IMR-90 (cell line): ENCODE measurements around the gene LSM7. TPM values are rescaled to one million over a fixed set of nuclear protein-coding genes. Genes with fewer than 3 reads are reported as not detected.
A peak's percentile ranks its signal among the peaks of the same experiment; 100 is the strongest.

ENCODE experiments used
- ATAC-seq: fragments of 200-7000 bp; cut with Tn5 transposase; 2 replicates; pipeline ENCODE4 v1.9.1; 2020; ENCODE audit warnings: low read depth, mild to moderate bottlenecking, moderate library complexity
- BruUV-seq: library from RNA; stranded (reverse); fragments of 400-500 nt; replicated peaks from 2 replicates; lab custom pipeline; 2021; lab: Mats Ljungman, UMichigan
- CTCF ChIA-PET: fragments of 300-600 bp; formaldehyde crosslinking; extraction: SDS; loops from one replicate; lab custom pipeline; 2021; ENCODE audit warnings: antibody characterized with exemption; lab: Yijun Ruan, JAX
- POLR2A ChIA-PET: fragments of 300-600 bp; sonication (Branson Sonifier 250); formaldehyde crosslinking; loops from one replicate; lab custom pipeline; 2022; ENCODE audit warnings: antibody characterized with exemption; ENCODE audit not compliant: unreplicated experiment; lab: Charles Lee
- DNase-seq: peaks from one replicate; pipeline ENCODE4 v3.0.0; 2013
- H2AFZ ChIP-seq: replicated peaks from 2 replicates; pipeline ENCODE3; 2013; ENCODE audit warnings: low read length, mild to moderate bottlenecking; ENCODE audit not compliant: poor library complexity
- H2AK5ac ChIP-seq: 2 replicates; pipeline ENCODE4 v1.6.1; 2013; ENCODE audit warnings: low read depth, low read length, inconsistent platforms
- H2AK9ac ChIP-seq: replicated peaks from 2 replicates; pipeline ENCODE3; 2013; ENCODE audit warnings: mild to moderate bottlenecking, low read depth, low read length, moderate library complexity; ENCODE audit not compliant: poor library complexity
- H2BK120ac ChIP-seq: 2 replicates; pipeline ENCODE4 v1.6.1; 2013; ENCODE audit warnings: low read depth, low read length, inconsistent platforms
- H2BK15ac ChIP-seq: 3 replicates; pipeline ENCODE4 v1.6.1; 2013; ENCODE audit warnings: low read depth, low read length, inconsistent platforms
- H2BK20ac ChIP-seq: 2 replicates; pipeline ENCODE4 v1.6.1; 2013; ENCODE audit warnings: low read depth, mild to moderate bottlenecking, inconsistent platforms, low read length, moderate library complexity
- H2BK5ac ChIP-seq: 2 replicates; pipeline ENCODE4 v1.6.1; 2013; ENCODE audit warnings: mild to moderate bottlenecking, low read depth, low read length, inconsistent platforms; ENCODE audit not compliant: poor library complexity, severe bottlenecking
- H3K14ac ChIP-seq: replicated peaks from 2 replicates; pipeline ENCODE4 v1.6.1; 2013; ENCODE audit warnings: low read depth, low read length, inconsistent platforms
- H3K18ac ChIP-seq: 2 replicates; pipeline ENCODE4 v1.6.1; 2013; ENCODE audit warnings: low read depth, low read length, control low read depth
- H3K23ac ChIP-seq: 2 replicates; pipeline ENCODE4 v1.6.1; 2013; ENCODE audit warnings: low read depth, low read length, inconsistent platforms
- H3K27ac ChIP-seq: 2 replicates; pipeline ENCODE4 v1.5.1; 2013; ENCODE audit warnings: mild to moderate bottlenecking, control low read depth, low read length; ENCODE audit not compliant: insufficient read depth
- H3K27me3 ChIP-seq: 2 replicates; pipeline ENCODE4 v1.6.1; 2013; ENCODE audit warnings: low read length; ENCODE audit not compliant: control insufficient read depth, insufficient read depth
- H3K36me3 ChIP-seq: 2 replicates; pipeline ENCODE4 v1.6.1; 2013; ENCODE audit warnings: low read length, mixed read lengths; ENCODE audit not compliant: control insufficient read depth, insufficient read depth
- H3K4ac ChIP-seq: 2 replicates; pipeline ENCODE4 v1.6.1; 2013; ENCODE audit warnings: low read depth, low read length, inconsistent platforms
- H3K4me1 ChIP-seq: 2 replicates; pipeline ENCODE4 v1.6.1; 2013; ENCODE audit warnings: low read length, mixed read lengths; ENCODE audit not compliant: control insufficient read depth, insufficient read depth
- H3K4me2 ChIP-seq: 2 replicates; pipeline ENCODE4 v1.6.1; 2013; ENCODE audit warnings: low read depth, mild to moderate bottlenecking, control low read depth, low read length, moderate library complexity
- H3K4me3 ChIP-seq: 2 replicates; pipeline ENCODE4 v1.5.1; 2013; ENCODE audit warnings: low read depth, mild to moderate bottlenecking, control low read depth, low read length, moderate library complexity; ENCODE audit not compliant: insufficient read depth
- H3K56ac ChIP-seq: 2 replicates; pipeline ENCODE4 v1.6.1; 2013; ENCODE audit warnings: low read length, inconsistent platforms; ENCODE audit not compliant: insufficient read depth; ENCODE audit errors: extremely low read depth
- H3K79me1 ChIP-seq, 2 experiments: 2 replicates each; pipeline ENCODE4 v1.6.1; 2013; ENCODE audit warnings: low read length in 2 of 2, inconsistent platforms in 1 of 2, low read depth in 1 of 2
- H3K9ac ChIP-seq: 2 replicates; pipeline ENCODE4 v1.6.1; 2013; ENCODE audit warnings: low read depth, low read length, control low read depth
- H3K9me1 ChIP-seq: 2 replicates; pipeline ENCODE4 v1.6.1; 2013; ENCODE audit warnings: low read length, inconsistent platforms; ENCODE audit not compliant: insufficient read depth
- H3K9me3 ChIP-seq: 2 replicates; pipeline ENCODE4 v1.6.1; 2013; ENCODE audit warnings: low read length; ENCODE audit not compliant: control insufficient read depth, insufficient read depth
- H4K20me1 ChIP-seq: 2 replicates; pipeline ENCODE4 v1.6.1; 2013; ENCODE audit warnings: low read length, inconsistent platforms; ENCODE audit not compliant: insufficient read depth
- H4K5ac ChIP-seq: 2 replicates; pipeline ENCODE4 v1.6.1; 2013; ENCODE audit warnings: mild to moderate bottlenecking, low read depth, low read length, control low read depth
- H4K8ac ChIP-seq, 2 experiments: 2 replicates each; pipeline ENCODE4 v1.6.1; 2013; ENCODE audit warnings: low read depth in 2 of 2, low read length in 2 of 2, control low read depth in 1 of 2, inconsistent platforms in 1 of 2
- H4K91ac ChIP-seq: 2 replicates; pipeline ENCODE4 v1.6.1; 2013; ENCODE audit warnings: low read depth, low read length, inconsistent platforms; ENCODE audit not compliant: insufficient read depth
- CEBPB ChIP-seq: IDR thresholded peaks from 2 replicates; pipeline ENCODE4 v1.6.1; 2012; ENCODE audit warnings: low read depth, low read length, improper control_type of control experiment
- CTCF ChIP-seq: conservative IDR thresholded peaks from 2 replicates; pipeline ENCODE4 v1.5.1; 2012; ENCODE audit warnings: mild to moderate bottlenecking, low read depth, low read length, improper control_type of control experiment
- ELK1 ChIP-seq: fragments of 150-350 bp; IDR thresholded peaks from 2 replicates; pipeline ENCODE4 v1.6.1; 2016; ENCODE audit warnings: low read depth, mild to moderate bottlenecking, low read length, moderate library complexity, borderline replicate concordance
- NFE2L2 ChIP-seq: fragments of 150-350 bp; IDR thresholded peaks from 2 replicates; pipeline ENCODE4 v1.6.1; 2016; ENCODE audit warnings: low read depth, mild to moderate bottlenecking, low read length
- POLR2A ChIP-seq: IDR thresholded peaks from 2 replicates; pipeline ENCODE4 v1.6.1; 2012; ENCODE audit warnings: mild to moderate bottlenecking, low read depth, low read length
- WGBS, 2 experiments: methylation state at CpG; one replicate each; pipeline versions ENCODE4 v1.1.5 to v1.1.7; 2013; ENCODE audit warnings: missing lambda C conversion rate in 2 of 2; ENCODE audit not compliant: insufficient read length in 1 of 2; ENCODE audit errors: extremely low coverage in 2 of 2; 5-methylcytosine and 5-hydroxymethylcytosine counted together
- dilution Hi-C: fragments of 300-500 bp; cut with HindIII; formaldehyde crosslinking; loops from one replicate; pipeline ENCODE4 v1.14.3; 2018; ENCODE audit warnings: low sequenced_read_pairs; ENCODE audit not compliant: unreplicated experiment
- in situ Hi-C: fragments of 300-500 bp; cut with MboI; formaldehyde crosslinking; loops from 3 replicates; pipeline ENCODE4 v1.14.3; 2019; ENCODE audit warnings: low sequenced_read_pairs, inconsistent platforms, mixed read lengths
- intact Hi-C: fragments of 100-400 bp; cut with micrococcal nuclease; formaldehyde crosslinking; loops from 2 replicates; pipeline ENCODE4 v1.10.0; 2022
- polyA plus RNA-seq, 3 experiments: library from polyadenylated mRNA; depleted of rRNA; stranded (reverse); fragments of >200 nt; gene quantifications; 2 replicates each; pipeline ENCODE4 v1.2.3, GENCODE V29; 2012; ENCODE audit warnings: low replicate concordance in 1 of 3
- total RNA-seq: library from RNA; depleted of rRNA; stranded (reverse); fragments of >200 nt; gene quantifications from 2 replicates; pipeline ENCODE4 v1.2.3, GENCODE V29; 2012

Gene LSM7
- total and polyA plus RNA-seq, 2 of the 4 experiments (the other 2 are of a cell fraction) = 145 to 708 TPM

GRCh38 chr19:2275588-2276428 is 52.6 kb downstream of the LSM7 start:
- H2AK9ac ChIP-seq = peak overlapping the region; percentile 42
- no peaks in the 10 kb centered on the region; the same call in 1 of the 2 replicates for H3K9me1 ChIP-seq
- no peak for ATAC-seq
- no peak overlapping the region for H3K56ac ChIP-seq
- H2AFZ ChIP-seq = peak overlapping the region; percentile 21
- no peak overlapping the region for H4K8ac ChIP-seq
- H3K9me3 ChIP-seq = no peaks in the 10 kb centered on the region
- no peak overlapping the region for H3K4me2 ChIP-seq
- no peak overlapping the region for H4K5ac ChIP-seq
- H3K18ac ChIP-seq = no peak overlapping the region
- no peak for TF ChIP-seq NFE2L2
- TF ChIP-seq CEBPB = no peak
- no peak for TF ChIP-seq ELK1
- TF ChIP-seq POLR2A = no peak
- no peak for TF ChIP-seq CTCF
- H3K4me3 ChIP-seq = no peak overlapping the region
- H3K27ac ChIP-seq = no peak overlapping the region
- peaks cover 14% of the 10 kb centered on the region for H3K4me1 ChIP-seq
- no peak overlapping the region for H4K91ac ChIP-seq
- peaks cover 34% of the 10 kb centered on the region for H3K36me3 ChIP-seq
- 74% methylated on average over 54 of the region's 74 CpGs; no CpG with 5 or more reads in 1 of the 2 experiments for WGBS, 2 experiments
- in situ Hi-C loops = loop anchor here (10.0 kb wide), 1 partner anchor 339 kb away; no protein-coding TSS in a partner anchor
- no peak overlapping the region for H3K14ac ChIP-seq
- CTCF ChIA-PET = no interaction called here
- H3K27me3 ChIP-seq = no peaks in the 10 kb centered on the region
- H3K9ac ChIP-seq = no peak overlapping the region
- H3K23ac ChIP-seq = no peak overlapping the region
- no peak overlapping the region for H2BK15ac ChIP-seq
- DNase-seq = no peak
- no peak overlapping the region for H2BK5ac ChIP-seq
- H2BK120ac ChIP-seq = no peak overlapping the region
- dilution Hi-C loops = no loop called here
- no peak overlapping the region for H2AK5ac ChIP-seq
- intact Hi-C loops = loop anchor here (1.0 kb wide), 1 partner anchor 115 kb away; no protein-coding TSS in a partner anchor
- POLR2A ChIA-PET = no interaction called here
- H4K20me1 ChIP-seq = peaks cover 63% of the 10 kb centered on the region
- no peak overlapping the region for H3K4ac ChIP-seq
- H3K79me1 ChIP-seq = peaks cover 7 to 42% of the 10 kb centered on the region in 2 experiments
- no TSS peak for BruUV-seq
- no peak overlapping the region for H2BK20ac ChIP-seq
